ENCODE data around the gene IMMP2L. TPM values are rescaled to one million over a fixed set of nuclear protein-coding genes. Genes with fewer than 3 reads are reported as not detected.
"Not testable (repeated sequence)": the region's sequence is repeated elsewhere in the genome, so short reads cannot be mapped to it uniquely, and the experiment has no call there.

IMMP2L gene
- total RNA-seq, result 11.1 and 105 TPM in 2 replicates

GRCh38 chr7:111561904-111562732, at the start of gene IMMP2L:
TSS of gene IMMP2L (minus strand) at chr7:111562492.
- no peak for DNase-seq (ENCODE audit: extremely low read depth, low read depth, low spot score)

GRCh38 chr7:111609483-111610254, 47.4 kb upstream of the IMMP2L start:
- not testable (repeated sequence) for DNase-seq (ENCODE audit: extremely low read depth, low read depth, low spot score)

- no peak for DNase-seq (ENCODE audit: extremely low read depth, low read depth, low spot score)
Measured at GRCh38 chr7:111607621-111608020, 45.3 kb upstream of the IMMP2L start.

- no peak for DNase-seq (ENCODE audit: extremely low read depth, low read depth, low spot score)
Measured at GRCh38 chr7:111605246-111605645, 43.0 kb upstream of the IMMP2L start.

GRCh38 chr7:111600091-111600490, 37.8 kb upstream of the IMMP2L start:
- no peak for DNase-seq (ENCODE audit: extremely low read depth, low read depth, low spot score)

- no peak for DNase-seq (ENCODE audit: extremely low read depth, low read depth, low spot score)
Measured at GRCh38 chr7:111595780-111596179, 33.5 kb upstream of the IMMP2L start.

- DNase-seq (ENCODE audit: extremely low read depth, low read depth, low spot score), result no peak
Measured at GRCh38 chr7:111594602-111595001, 32.3 kb upstream of the IMMP2L start.

GRCh38 chr7:111593343-111593742, 31.1 kb upstream of the IMMP2L start:
- DNase-seq (ENCODE audit: extremely low read depth, low read depth, low spot score), result no peak

- DNase-seq (ENCODE audit: extremely low read depth, low read depth, low spot score), result no peak
Measured at GRCh38 chr7:111588065-111588433, 25.8 kb upstream of the IMMP2L start.

- no peak for DNase-seq (ENCODE audit: extremely low read depth, low read depth, low spot score)
Measured at GRCh38 chr7:111587410-111588064, 25.2 kb upstream of the IMMP2L start.

GRCh38 chr7:111586711-111587409, 24.6 kb upstream of the IMMP2L start:
- DNase-seq (ENCODE audit: extremely low read depth, low read depth, low spot score), result no peak

- not testable (repeated sequence) for DNase-seq (ENCODE audit: extremely low read depth, low read depth, low spot score)
Measured at GRCh38 chr7:111581784-111582488, 19.6 kb upstream of the IMMP2L start.

- not testable (repeated sequence) for DNase-seq (ENCODE audit: extremely low read depth, low read depth, low spot score)
Measured at GRCh38 chr7:111581207-111581606, 18.9 kb upstream of the IMMP2L start.

- DNase-seq (ENCODE audit: extremely low read depth, low read depth, low spot score), result no peak
Measured at GRCh38 chr7:111578754-111579153, 16.5 kb upstream of the IMMP2L start.

GRCh38 chr7:111571720-111572119, 9.4 kb upstream of the IMMP2L start:
- no peak for DNase-seq (ENCODE audit: extremely low read depth, low read depth, low spot score)

GRCh38 chr7:111568870-111569462, 6.7 kb upstream of the IMMP2L start:
- DNase-seq (ENCODE audit: extremely low read depth, low read depth, low spot score), result no peak

- no peak for DNase-seq (ENCODE audit: extremely low read depth, low read depth, low spot score)
Measured at GRCh38 chr7:111568419-111568818, 6.1 kb upstream of the IMMP2L start.

GRCh38 chr7:111564078-111564477, 1.8 kb upstream of the IMMP2L start:
- DNase-seq (ENCODE audit: extremely low read depth, low read depth, low spot score), result no peak

GRCh38 chr7:111561654-111561903, 713 bp downstream of the IMMP2L start:
- DNase-seq (ENCODE audit: extremely low read depth, low read depth, low spot score), result no peak
